Measurements from ENCODE around the gene TACC2.
"Not testable (repeated sequence)": the region's sequence is repeated elsewhere in the genome, so short reads cannot be mapped to it uniquely, and the experiment has no call there.

The TACC2 gene

DNA sequence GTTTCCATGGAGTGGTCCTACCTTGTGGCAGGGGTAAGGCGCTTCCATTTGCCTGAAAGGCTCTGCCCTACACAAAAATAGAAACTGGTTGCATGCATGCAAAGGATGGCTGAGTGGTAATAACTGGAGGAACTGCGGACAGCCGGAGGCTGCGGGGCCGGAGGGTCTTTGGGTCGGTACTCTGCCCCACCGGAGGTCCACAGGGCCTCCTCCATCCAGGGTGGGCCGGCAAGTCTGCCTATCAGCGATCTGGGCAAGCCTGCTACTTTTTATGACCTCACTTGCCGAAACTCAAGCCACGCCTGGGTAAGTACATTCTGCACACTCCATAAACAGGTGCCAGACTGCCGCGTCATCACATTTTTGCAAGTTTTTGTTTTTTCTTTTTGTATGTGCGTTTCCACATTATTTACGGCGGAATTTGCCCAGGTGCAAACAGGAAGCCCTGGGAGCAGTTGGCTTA, 30.0 kb downstream of the TACC2 start:
- no peak overlapping the region for H3K4me3 ChIP-seq (replicated peaks in 1 of 2; ENCODE audit: low read depth in 2 of 2, low read length in 2 of 2)
- DNase-seq (ENCODE audit: low read depth in 2 of 2) = no peak
- TF ChIP-seq, protein P1, sequence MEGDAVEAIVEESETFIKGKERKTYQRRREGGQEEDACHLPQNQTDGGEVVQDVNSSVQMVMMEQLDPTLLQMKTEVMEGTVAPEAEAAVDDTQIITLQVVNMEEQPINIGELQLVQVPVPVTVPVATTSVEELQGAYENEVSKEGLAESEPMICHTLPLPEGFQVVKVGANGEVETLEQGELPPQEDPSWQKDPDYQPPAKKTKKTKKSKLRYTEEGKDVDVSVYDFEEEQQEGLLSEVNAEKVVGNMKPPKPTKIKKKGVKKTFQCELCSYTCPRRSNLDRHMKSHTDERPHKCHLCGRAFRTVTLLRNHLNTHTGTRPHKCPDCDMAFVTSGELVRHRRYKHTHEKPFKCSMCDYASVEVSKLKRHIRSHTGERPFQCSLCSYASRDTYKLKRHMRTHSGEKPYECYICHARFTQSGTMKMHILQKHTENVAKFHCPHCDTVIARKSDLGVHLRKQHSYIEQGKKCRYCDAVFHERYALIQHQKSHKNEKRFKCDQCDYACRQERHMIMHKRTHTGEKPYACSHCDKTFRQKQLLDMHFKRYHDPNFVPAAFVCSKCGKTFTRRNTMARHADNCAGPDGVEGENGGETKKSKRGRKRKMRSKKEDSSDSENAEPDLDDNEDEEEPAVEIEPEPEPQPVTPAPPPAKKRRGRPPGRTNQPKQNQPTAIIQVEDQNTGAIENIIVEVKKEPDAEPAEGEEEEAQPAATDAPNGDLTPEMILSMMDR (IDR thresholded peaks at IDR 0.05; ENCODE audit: low read depth, low read length) = no peak

DNA sequence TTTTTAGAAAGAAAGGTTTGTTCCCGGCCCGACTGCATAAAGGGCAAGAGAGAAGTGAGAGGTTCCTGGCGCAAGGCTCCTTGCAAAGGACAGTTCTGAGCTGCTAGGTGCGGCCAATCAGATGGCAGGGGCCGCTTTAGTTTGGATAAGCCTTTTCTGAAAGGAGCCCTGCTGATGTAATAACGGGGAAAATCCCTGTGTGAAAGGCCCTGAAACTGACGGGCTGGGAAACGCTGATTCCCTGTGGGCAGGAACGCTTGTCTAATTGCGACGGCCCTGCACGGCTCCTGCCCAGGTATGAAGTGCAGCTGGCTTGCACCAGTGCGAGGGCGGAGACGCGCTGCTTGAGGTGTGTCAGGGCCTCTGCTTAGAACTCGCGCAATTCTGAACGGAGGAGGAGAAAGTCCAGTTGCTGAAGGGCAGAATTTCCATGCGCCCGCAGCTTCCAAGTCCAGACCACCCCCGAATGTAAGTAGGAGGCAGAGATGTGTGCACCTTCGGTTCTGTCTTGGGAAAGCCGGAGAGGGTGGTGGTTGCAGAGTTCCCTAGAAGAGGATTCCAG, 30.5 kb downstream of the TACC2 start:
- TF ChIP-seq, protein P1 (IDR thresholded peaks at IDR 0.05; ENCODE audit: low read depth, low read length) = no peak
- DNase-seq (ENCODE audit: low read depth in 2 of 2) = no peak
- no peak overlapping the region for H3K4me3 ChIP-seq (replicated peaks in 1 of 2; ENCODE audit: low read depth in 2 of 2, low read length in 2 of 2)

DNA sequence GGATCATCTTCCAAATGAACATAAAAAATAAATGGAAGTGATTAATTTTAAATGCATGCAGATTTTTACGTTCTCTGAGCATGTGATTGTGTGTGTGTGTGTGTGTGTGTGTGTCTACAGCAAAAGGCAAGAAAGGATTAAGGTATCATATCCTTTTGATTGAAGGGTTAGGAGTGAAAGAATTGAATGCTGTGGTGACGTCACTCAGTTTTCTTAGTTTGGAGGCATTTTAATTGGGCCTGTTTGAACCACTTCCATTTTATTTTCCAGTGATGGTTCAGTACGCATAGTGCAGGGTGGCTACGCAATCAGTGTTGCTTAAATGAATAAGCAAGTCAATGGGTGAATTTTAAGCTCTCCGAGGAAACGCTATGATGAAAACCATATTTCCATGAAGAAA, 31.3 kb downstream of the TACC2 start:
- H3K4me3 ChIP-seq (replicated peaks in 1 of 2; ENCODE audit: low read depth in 2 of 2, low read length in 2 of 2) = no peak overlapping the region
- TF ChIP-seq, protein P1 (IDR thresholded peaks at IDR 0.05; ENCODE audit: low read depth, low read length) = no peak
- DNase-seq (ENCODE audit: low read depth in 2 of 2) = no peak

DNA sequence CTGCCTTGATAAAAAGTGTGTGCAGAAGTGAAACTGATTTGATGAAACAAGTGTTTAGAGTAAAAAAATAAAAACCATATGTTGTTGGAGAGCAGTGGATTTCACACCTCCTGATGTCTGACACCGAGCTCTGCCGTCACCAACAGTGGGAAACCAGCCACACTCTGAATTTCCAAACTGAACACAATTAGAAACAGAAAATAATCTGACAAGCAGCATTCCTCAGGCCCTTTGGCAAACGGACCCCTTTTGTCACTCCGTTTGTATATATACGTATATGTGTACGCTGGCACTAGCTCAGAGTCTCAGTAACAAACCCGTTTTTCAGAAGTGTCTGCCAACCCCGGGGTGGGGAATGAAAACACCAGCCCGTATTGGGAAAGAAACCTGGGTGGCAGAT, 32.4 kb downstream of the TACC2 start:
- H3K4me3 ChIP-seq (replicated peaks in 1 of 2; ENCODE audit: low read depth in 2 of 2, low read length in 2 of 2) = no peak overlapping the region
- peak in 1 of 2 donors; percentile 74 for DNase-seq (ENCODE audit: low read depth in 2 of 2)
- TF ChIP-seq, protein P1 (IDR thresholded peaks at IDR 0.05; ENCODE audit: low read depth, low read length) = no peak

DNA sequence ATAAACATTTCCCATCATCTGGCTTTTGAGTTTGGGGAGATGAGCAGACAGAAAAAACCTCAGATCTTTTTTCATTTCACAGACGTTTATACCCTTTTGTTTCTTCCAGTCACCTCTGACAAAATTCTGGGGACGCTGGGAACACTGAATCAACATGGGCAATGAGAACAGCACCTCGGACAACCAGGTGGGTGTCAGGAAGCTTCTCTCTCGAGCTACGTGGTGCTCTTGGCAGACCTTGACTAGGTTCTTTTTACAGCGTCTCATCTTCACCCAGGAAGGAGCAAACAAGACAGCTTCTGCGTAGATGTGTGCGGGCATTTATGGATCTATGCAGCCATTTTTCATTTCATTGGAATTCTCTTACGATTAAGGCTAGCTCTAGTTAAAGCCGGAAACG, 32.9 kb downstream of the TACC2 start:
- TF ChIP-seq, protein P1 (IDR thresholded peaks at IDR 0.05; ENCODE audit: low read depth, low read length) = no peak
- H3K4me3 ChIP-seq (replicated peaks in 1 of 2; ENCODE audit: low read depth in 2 of 2, low read length in 2 of 2) = no peak overlapping the region
- DNase-seq (ENCODE audit: low read depth in 2 of 2) = no peak

DNA sequence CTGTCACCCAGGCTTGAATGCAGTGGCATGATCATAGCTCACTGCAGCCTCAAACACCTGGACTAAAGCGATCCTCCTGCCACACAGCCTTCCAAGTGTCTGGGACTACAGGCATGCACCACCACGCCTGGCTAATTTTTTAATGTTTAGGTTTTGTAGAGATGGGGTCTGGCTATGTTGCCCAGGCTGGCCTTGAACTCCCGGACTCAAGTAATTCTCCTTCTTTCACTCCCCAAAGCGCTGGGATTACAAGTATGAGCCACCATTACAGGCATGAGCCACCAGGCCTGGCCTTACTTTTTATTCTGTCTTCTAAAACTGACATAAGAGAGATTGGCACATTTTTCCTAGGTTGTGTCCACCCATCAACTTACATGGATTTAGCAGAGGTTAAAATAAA, 33.3 kb downstream of the TACC2 start:
- H3K4me3 ChIP-seq (replicated peaks in 1 of 2; ENCODE audit: low read depth in 2 of 2, low read length in 2 of 2) = no peak overlapping the region
- TF ChIP-seq, protein P1 (IDR thresholded peaks at IDR 0.05; ENCODE audit: low read depth, low read length) = no peak
- no peak for DNase-seq (ENCODE audit: low read depth in 2 of 2)

DNA sequence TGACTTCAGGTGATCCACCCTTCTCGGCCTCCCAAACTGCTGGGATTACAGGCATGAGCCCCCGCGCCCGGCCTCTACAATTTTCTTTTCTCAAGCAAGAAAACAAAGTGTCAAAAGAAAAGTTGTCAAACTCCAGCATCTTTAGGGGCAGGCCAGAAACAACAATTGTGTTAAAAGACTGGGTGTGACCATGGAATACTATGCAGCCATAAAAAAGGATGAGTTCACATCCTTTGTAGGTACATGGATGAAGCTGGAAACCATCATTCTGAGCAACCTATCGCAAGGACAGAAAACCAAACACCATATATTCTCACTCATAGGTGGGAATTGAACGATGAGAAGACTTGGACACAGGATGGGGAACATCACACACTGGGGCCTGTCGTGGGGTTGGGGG, 34.3 kb downstream of the TACC2 start:
- not testable (repeated sequence) for H3K4me3 ChIP-seq (replicated peaks in 1 of 2; ENCODE audit: low read depth in 2 of 2, low read length in 2 of 2); DNase-seq (ENCODE audit: low read depth in 2 of 2)

Data from cardiac fibroblast (primary cell).